ENCODE results near the gene OR56A1.

Gene OR56A1

GRCh38 chr11:5986885-5987284 is 43.7 kb downstream of the OR56A1 start, which contains the start of gene OR52L1:
Gene OR52L1, minus strand, starts transcription at chr11:5986985. Its CDS starts 55 bp downstream, at chr11:5986930.
- DNase-seq = no peak

DNA sequence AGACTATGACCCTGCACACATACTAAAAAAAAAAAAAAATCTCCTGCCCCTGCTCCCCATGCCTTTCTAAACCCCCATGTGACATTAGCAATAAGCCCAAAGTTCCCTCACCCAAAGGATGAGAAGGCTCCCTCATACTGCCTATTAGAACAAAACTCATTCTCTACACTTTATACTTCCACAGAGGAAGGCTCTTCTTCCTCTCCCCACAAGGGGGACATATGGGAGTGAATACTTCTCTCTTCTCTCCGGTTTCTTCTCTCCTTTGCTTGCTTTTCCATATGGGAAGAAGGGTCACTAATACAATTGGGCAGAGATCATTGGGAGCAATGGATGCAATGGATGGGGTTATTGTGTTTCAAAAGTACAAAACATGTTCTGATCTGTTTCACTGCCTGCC is 47.1 kb downstream of the OR56A1 start:
- DNase-seq = no peak

- no peak for DNase-seq
Measured at GRCh38 chr11:5973530-5973929, 57.0 kb downstream of the OR56A1 start.
